Measurements from ENCODE around the gene CERCAM. TPM values are rescaled to one million over a fixed set of nuclear protein-coding genes. Genes with fewer than 3 reads are reported as not detected.
"Not testable (repeated sequence)": the region's sequence is repeated elsewhere in the genome, so short reads cannot be mapped to it uniquely, and the experiment has no call there.

Gene CERCAM
- total and polyA plus RNA-seq, 7 donors = 1.7 to 6.5 (median 2.5) TPM

DNA sequence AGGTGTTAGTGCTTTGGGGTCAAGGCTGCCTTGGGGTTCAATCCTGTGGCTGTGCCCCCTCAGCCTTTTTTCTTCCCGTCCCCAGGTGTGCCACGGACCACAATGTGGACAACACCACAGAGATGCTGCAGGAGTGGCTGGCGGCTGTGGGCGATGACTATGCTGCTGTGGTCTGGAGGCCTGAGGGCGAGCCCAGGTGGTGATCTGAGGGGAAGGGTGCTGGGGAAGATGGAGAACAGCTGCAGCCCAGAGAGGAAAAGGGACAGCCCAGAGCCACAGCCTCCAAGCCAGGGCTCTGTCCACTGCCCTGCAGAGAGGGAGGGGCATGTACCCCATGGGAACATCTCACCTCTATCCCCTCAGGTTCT lies 2.1 kb downstream of the CERCAM start:
- TF ChIP-seq, protein P1, sequence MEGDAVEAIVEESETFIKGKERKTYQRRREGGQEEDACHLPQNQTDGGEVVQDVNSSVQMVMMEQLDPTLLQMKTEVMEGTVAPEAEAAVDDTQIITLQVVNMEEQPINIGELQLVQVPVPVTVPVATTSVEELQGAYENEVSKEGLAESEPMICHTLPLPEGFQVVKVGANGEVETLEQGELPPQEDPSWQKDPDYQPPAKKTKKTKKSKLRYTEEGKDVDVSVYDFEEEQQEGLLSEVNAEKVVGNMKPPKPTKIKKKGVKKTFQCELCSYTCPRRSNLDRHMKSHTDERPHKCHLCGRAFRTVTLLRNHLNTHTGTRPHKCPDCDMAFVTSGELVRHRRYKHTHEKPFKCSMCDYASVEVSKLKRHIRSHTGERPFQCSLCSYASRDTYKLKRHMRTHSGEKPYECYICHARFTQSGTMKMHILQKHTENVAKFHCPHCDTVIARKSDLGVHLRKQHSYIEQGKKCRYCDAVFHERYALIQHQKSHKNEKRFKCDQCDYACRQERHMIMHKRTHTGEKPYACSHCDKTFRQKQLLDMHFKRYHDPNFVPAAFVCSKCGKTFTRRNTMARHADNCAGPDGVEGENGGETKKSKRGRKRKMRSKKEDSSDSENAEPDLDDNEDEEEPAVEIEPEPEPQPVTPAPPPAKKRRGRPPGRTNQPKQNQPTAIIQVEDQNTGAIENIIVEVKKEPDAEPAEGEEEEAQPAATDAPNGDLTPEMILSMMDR (IDR thresholded peaks at IDR 0.05) = no peak
- peaks cover 0 to 7% (median 0%) of the 10 kb centered on the region in 3 donors for H3K27me3 ChIP-seq (ENCODE audit: insufficient read depth in 3 of 3, low read length in 2 of 3)
- no peak overlapping the region for H3K4me3 ChIP-seq
- H3K36me3 ChIP-seq (ENCODE audit: insufficient read depth in 1 of 2, low read depth in 1 of 2) = no peaks in the 10 kb centered on the region
- ATAC-seq (no peak), DNase-seq (no peak)
- 90 to 100% (median 96%) methylated on average over 5 of the region's 5 CpGs for WGBS, 3 donors
- peaks cover 12% of the 10 kb centered on the region for H3K4me1 ChIP-seq
- intact Hi-C loops (cut with DNase I) = no loop called here
- no peaks in the 10 kb centered on the region for H3K9me3 ChIP-seq
- H3K27ac ChIP-seq = no peak overlapping the region

DNA sequence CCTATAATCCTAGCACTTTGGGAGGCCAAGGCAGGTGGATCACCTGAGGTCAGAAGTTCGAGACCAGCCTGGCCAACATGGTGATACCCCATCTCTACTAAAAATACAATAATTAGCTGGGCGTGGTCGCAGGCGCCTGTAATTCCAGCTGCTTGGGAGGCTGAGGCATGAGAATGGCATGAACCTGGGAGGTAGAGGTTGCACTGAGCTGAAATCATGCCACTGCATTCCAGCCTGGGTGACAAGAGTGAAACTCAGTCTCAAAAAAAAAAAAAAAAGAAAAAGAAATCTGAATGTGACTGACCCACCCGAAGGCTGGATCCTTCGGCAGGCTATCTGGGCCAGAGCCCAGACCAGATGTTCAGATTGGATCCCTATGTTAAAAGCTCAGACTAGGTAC lies 2.7 kb downstream of the CERCAM start:
- 73 to 75% (median 74%) methylated on average over 6 of the region's 6 CpGs for WGBS, 3 donors
- H3K27me3 ChIP-seq (ENCODE audit: insufficient read depth in 3 of 3, low read length in 2 of 3); H3K27ac ChIP-seq; DNase-seq; H3K4me3 ChIP-seq; intact Hi-C loops (cut with DNase I); ATAC-seq; H3K9me3 ChIP-seq; H3K36me3 ChIP-seq (ENCODE audit: insufficient read depth in 1 of 2, low read depth in 1 of 2): not testable (repeated sequence)
- H3K4me1 ChIP-seq = peaks cover 12% of the 10 kb centered on the region

DNA sequence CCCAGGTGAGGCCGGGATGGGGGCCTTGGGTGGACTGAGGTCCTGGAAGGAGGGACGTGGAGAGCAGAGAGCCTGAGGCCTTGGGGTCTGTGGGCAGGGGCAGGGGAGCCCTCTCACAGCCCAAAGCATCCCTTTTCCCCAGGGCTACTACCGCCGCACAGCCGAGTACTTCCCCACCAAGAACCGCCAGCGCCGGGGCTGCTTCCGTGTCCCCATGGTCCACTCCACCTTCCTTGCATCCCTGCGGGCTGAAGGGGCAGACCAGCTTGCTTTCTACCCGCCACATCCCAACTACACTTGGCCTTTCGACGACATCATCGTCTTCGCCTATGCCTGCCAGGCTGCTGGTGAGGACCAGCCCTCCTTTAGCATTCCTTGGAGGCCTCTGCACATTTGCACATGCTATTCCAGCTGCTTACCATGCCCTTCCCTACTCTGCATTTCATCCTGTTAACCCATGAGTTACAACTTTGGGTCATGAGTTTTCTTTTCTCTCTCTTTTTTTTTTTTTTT lies 3.7 kb downstream of the CERCAM start:
- Histone ChIP-seq H3K9me3 (no peaks in the 10 kb centered on the region), H3K4me3 (no peak overlapping the region), H3K4me1 (peaks cover 7% of the 10 kb centered on the region), H3K36me3 (ENCODE audit: insufficient read depth in 1 of 2, low read depth in 1 of 2) (no peaks in the 10 kb centered on the region), H3K27me3 (ENCODE audit: insufficient read depth in 3 of 3, low read length in 2 of 3) (peaks cover 0 to 4% (median 0%) of the 10 kb centered on the region in 3 donors), H3K27ac (no peak overlapping the region)
- DNase-seq (no peak), ATAC-seq (no peak)
- intact Hi-C loops (cut with DNase I) = no loop called here
- TF ChIP-seq, protein P1 (IDR thresholded peaks at IDR 0.05) = no peak
- WGBS, 3 donors = 88 to 95% (median 93%) methylated on average over 15 of the region's 15 CpGs

DNA sequence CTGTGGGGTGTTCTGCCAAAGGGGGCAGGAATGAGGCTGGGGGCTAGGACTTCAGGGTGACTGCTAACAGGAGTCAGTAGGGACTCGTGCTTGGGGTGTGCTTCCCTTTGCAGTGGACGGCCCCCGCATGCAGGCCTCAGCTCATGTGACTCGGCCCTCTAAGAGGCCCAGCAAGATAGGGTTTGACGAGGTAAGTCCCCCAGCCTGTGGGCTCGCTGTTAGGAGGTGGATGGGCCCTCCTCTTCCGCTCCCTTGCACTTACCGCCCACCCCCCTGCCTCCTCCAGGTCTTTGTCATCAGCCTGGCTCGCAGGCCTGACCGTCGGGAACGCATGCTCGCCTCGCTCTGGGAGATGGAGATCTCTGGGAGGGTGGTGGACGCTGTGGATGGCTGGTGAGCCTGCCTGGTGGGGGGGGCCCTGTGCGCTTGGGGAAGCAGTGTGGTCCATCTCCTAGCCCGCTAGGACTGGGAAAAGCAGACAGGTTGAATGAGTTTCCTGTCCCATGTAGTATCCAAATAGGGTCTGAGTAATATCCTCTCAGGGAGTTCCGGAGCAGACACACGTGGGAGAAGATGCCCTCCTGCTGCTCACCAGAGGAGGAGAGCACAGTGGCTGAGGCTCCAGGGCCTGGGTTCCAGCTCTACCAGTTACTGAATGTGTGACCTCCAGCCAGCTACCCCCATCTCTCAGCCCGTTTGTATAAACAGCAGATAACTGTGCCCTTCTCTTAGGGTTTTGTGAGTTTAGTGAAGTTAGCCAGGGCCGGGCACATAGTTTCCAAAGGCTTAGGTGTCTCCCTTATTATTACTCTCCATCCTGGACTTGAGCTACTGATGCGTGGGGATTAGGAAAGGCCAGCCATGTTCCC lies 8.2 kb downstream of the CERCAM start:
- WGBS, 3 donors = 77 to 81% (median 79%) methylated on average over 22 of the region's 22 CpGs
- Histone ChIP-seq H3K9me3 (no peaks in the 10 kb centered on the region), H3K27ac (no peak overlapping the region), H3K4me1 (no peaks in the 10 kb centered on the region), H3K4me3 (no peak overlapping the region), H3K36me3 (ENCODE audit: insufficient read depth in 1 of 2, low read depth in 1 of 2) (no peaks in the 10 kb centered on the region), H3K27me3 (ENCODE audit: insufficient read depth in 3 of 3, low read length in 2 of 3) (no peaks in the 10 kb centered on the region)
- ATAC-seq = no peak
- intact Hi-C loops (cut with DNase I) = no loop called here
- TF ChIP-seq, protein P1 (IDR thresholded peaks at IDR 0.05) = no peak
- no peak for DNase-seq

DNA sequence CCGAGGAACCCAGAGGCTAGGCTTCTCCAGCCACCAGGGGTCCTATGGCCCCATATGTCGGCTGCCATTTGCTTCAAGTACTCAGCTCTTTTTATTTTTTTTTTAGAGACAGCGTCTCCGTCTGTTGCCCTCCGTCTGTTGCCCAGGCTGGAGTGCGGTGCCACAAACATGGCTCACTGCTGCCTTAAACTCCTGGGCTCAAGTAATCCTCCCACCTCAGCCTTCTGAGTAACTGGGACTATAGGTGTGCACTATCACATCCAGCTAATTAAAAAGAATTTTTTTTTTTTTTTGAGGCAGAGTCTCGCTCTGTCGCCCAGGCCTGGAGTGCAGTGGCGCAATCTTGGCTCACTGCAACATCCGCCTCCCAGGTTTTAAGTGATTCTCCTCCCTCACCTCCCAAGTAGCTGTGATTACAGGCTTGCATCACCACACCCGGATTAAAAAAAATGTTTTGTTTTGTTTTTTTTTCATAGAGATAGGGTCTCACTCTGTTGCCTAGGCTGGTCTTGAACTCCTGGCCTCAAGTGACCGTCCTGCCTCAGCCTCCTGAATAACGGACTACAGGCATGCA lies 8.9 kb downstream of the CERCAM start:
- WGBS, 3 donors = 84 to 87% (median 84%) methylated on average over 13 of the region's 13 CpGs
- ATAC-seq (no peak), DNase-seq (no peak)
- no peaks in the 10 kb centered on the region for H3K27me3 ChIP-seq (ENCODE audit: insufficient read depth in 3 of 3, low read length in 2 of 3)
- H3K27ac ChIP-seq = no peak overlapping the region
- no peak overlapping the region for H3K4me3 ChIP-seq
- H3K36me3 ChIP-seq (ENCODE audit: insufficient read depth in 1 of 2, low read depth in 1 of 2) = no peaks in the 10 kb centered on the region
- intact Hi-C loops (cut with DNase I) = no loop called here
- no peaks in the 10 kb centered on the region for H3K4me1 ChIP-seq
- TF ChIP-seq, protein P1 (IDR thresholded peaks at IDR 0.05) = no peak
- no peaks in the 10 kb centered on the region for H3K9me3 ChIP-seq

All from psoas muscle (tissue), 8 donors.